HG03175 (cell line): ENCODE measurements around the gene SND1.

Source experiments
- ATAC-seq: cut with Tn5 transposase; IDR thresholded peaks from one replicate; pipeline ENCODE4 v1.9.1; 2021; ENCODE audit warnings: mild to moderate bottlenecking, moderate library complexity; ENCODE audit not compliant: unreplicated experiment

Gene SND1

GRCh38 chr7:128007303-128007680 is 355.3 kb downstream of the SND1 start:
- no peak for ATAC-seq

GRCh38 chr7:128008141-128008540 is 356.1 kb downstream of the SND1 start:
- ATAC-seq = no peak

- ATAC-seq = no peak
Observed at GRCh38 chr7:128008744-128009143, 356.8 kb downstream of the SND1 start.

GRCh38 chr7:128010391-128011127 is 358.6 kb downstream of the SND1 start:
- ATAC-seq = no peak

GRCh38 chr7:128011131-128011661 is 359.2 kb downstream of the SND1 start:
- ATAC-seq = no peak

- ATAC-seq = no peak
Observed at GRCh38 chr7:128014811-128015210, 362.8 kb downstream of the SND1 start.

GRCh38 chr7:128017460-128017859 is 365.5 kb downstream of the SND1 start:
- ATAC-seq = no peak

GRCh38 chr7:128017862-128018845 is 366.2 kb downstream of the SND1 start:
- ATAC-seq = no peak

GRCh38 chr7:128019288-128019687 is 367.3 kb downstream of the SND1 start:
- ATAC-seq = no peak

- no peak for ATAC-seq
Observed at GRCh38 chr7:128020159-128020558, 368.2 kb downstream of the SND1 start.

GRCh38 chr7:128021366-128021765 is 369.4 kb downstream of the SND1 start:
- no peak for ATAC-seq

- ATAC-seq = no peak
Observed at GRCh38 chr7:128022631-128023532, 370.9 kb downstream of the SND1 start.

- ATAC-seq = no peak
Observed at GRCh38 chr7:128024151-128024550, 372.2 kb downstream of the SND1 start.

- no peak for ATAC-seq
Observed at GRCh38 chr7:128025380-128025779, 373.4 kb downstream of the SND1 start.

GRCh38 chr7:128025819-128026218 is 373.8 kb downstream of the SND1 start:
- ATAC-seq = no peak

- ATAC-seq = no peak
Observed at GRCh38 chr7:128026551-128026950, 374.6 kb downstream of the SND1 start.

GRCh38 chr7:128027485-128027980 is 375.5 kb downstream of the SND1 start:
- no peak for ATAC-seq

- ATAC-seq = no peak
Observed at GRCh38 chr7:128029405-128029995, 377.5 kb downstream of the SND1 start.

- ATAC-seq = no peak
Observed at GRCh38 chr7:128030263-128030653, 378.3 kb downstream of the SND1 start.
